PC-3 (cell line): ENCODE results near the gene TXN.

Source experiments
- EZH2 ChIP-seq: fragments of 300-600 bp; sonication (generic); IDR thresholded peaks from one replicate; pipeline ENCODE4 v1.6.1; 2017; ENCODE audit warnings: antibody characterized with exemption, mild to moderate bottlenecking, low read length; ENCODE audit not compliant: unreplicated experiment
- EZH2phosphoT487 ChIP-seq: fragments of 300-600 bp; sonication (generic); IDR thresholded peaks from 2 replicates; pipeline ENCODE4 v1.6.1; 2018; ENCODE audit warnings: mild to moderate bottlenecking, antibody characterized with exemption, low read length, borderline replicate concordance
- TF ChIP-seq, protein P1 (sequence below): fragments of 300-600 bp; sonication (generic); conservative IDR thresholded peaks from 2 replicates; pipeline ENCODE4 v1.5.1; 2017; ENCODE audit warnings: antibody characterized with exemption, low read depth, mild to moderate bottlenecking, low read length

DNA sequence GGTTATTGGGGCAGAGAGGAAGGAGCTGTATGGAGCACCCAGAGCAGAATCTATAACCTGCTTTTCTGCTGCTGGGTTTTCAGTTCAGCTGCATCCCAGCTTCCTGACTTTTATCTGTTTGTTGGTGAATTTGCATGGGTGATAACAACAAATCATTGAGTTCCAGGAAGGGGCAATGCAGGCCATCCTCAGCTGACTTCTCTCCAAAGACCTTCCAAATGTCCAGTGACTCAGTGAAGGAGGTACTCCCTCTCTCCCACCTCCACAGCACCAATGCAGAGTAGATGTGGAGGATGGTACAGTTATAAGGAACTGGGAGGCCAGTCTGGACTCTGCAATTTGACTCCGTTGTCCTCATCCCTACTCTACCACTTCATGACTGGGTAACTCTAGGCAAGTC, 1.6 kb upstream of the TXN start:
- TF ChIP-seq, protein P1, sequence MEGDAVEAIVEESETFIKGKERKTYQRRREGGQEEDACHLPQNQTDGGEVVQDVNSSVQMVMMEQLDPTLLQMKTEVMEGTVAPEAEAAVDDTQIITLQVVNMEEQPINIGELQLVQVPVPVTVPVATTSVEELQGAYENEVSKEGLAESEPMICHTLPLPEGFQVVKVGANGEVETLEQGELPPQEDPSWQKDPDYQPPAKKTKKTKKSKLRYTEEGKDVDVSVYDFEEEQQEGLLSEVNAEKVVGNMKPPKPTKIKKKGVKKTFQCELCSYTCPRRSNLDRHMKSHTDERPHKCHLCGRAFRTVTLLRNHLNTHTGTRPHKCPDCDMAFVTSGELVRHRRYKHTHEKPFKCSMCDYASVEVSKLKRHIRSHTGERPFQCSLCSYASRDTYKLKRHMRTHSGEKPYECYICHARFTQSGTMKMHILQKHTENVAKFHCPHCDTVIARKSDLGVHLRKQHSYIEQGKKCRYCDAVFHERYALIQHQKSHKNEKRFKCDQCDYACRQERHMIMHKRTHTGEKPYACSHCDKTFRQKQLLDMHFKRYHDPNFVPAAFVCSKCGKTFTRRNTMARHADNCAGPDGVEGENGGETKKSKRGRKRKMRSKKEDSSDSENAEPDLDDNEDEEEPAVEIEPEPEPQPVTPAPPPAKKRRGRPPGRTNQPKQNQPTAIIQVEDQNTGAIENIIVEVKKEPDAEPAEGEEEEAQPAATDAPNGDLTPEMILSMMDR: no peak
- TF ChIP-seq EZH2phosphoT487 (no peak), EZH2 (no peak)
